NAMALWA (cell line): Measurements from ENCODE around the gene C4orf50.

Experiments
- DNase-seq: peaks from one replicate; pipeline ENCODE4 v3.0.0-alpha.2; 2015; ENCODE audit warnings: low spot score

Gene C4orf50

GRCh38 chr4:5992828-5993321 lies 25.4 kb downstream of the C4orf50 start:
- peak; percentile 53 for DNase-seq

GRCh38 chr4:5992171-5992827 lies 25.9 kb downstream of the C4orf50 start:
- no peak for DNase-seq

- no peak for DNase-seq
These were observed 26.8 kb downstream of the C4orf50 start for GRCh38 chr4:5991405-5991804.

GRCh38 chr4:5990446-5991160 lies 27.6 kb downstream of the C4orf50 start:
- no peak for DNase-seq

- no peak for DNase-seq
These were observed 28.7 kb downstream of the C4orf50 start for GRCh38 chr4:5989236-5990225.

- no peak for DNase-seq
These were observed 30.0 kb downstream of the C4orf50 start for GRCh38 chr4:5988086-5988845.

GRCh38 chr4:5984843-5985242 lies 33.4 kb downstream of the C4orf50 start:
- DNase-seq: no peak

GRCh38 chr4:5982156-5982973 lies 35.9 kb downstream of the C4orf50 start:
- DNase-seq: no peak

- DNase-seq: no peak
These were observed 37.6 kb downstream of the C4orf50 start for GRCh38 chr4:5980436-5981155.

- DNase-seq: no peak
These were observed 38.2 kb downstream of the C4orf50 start for GRCh38 chr4:5979981-5980380.

GRCh38 chr4:5976921-5977320 lies 41.3 kb downstream of the C4orf50 start:
- no peak for DNase-seq

- DNase-seq: no peak
These were observed 41.8 kb downstream of the C4orf50 start for GRCh38 chr4:5976431-5976830.

GRCh38 chr4:5974321-5974720 lies 43.9 kb downstream of the C4orf50 start:
- no peak for DNase-seq

- no peak for DNase-seq
These were observed 44.6 kb downstream of the C4orf50 start for GRCh38 chr4:5973486-5974220.

GRCh38 chr4:5973033-5973432 lies 45.2 kb downstream of the C4orf50 start:
- DNase-seq: no peak

- DNase-seq: no peak
These were observed 45.7 kb downstream of the C4orf50 start for GRCh38 chr4:5972571-5972970.

- no peak for DNase-seq
These were observed 47.2 kb downstream of the C4orf50 start for GRCh38 chr4:5971078-5971450.

GRCh38 chr4:5970381-5971077 lies 47.7 kb downstream of the C4orf50 start:
- no peak for DNase-seq

- DNase-seq: no peak
These were observed 48.5 kb downstream of the C4orf50 start for GRCh38 chr4:5969777-5970176.
